ENCODE measurements around the gene CHAT. TPM values are rescaled to one million over a fixed set of nuclear protein-coding genes. Genes with fewer than 3 reads are reported as not detected.
"Not testable (repeated sequence)": the region's sequence is repeated elsewhere in the genome, so short reads cannot be mapped to it uniquely, and the experiment has no call there.

Gene CHAT
- total and polyA plus RNA-seq, 2 donors (not counting 3 experiments of a cell fraction or from before 2014, with no cell fraction given): not detected

DNA sequence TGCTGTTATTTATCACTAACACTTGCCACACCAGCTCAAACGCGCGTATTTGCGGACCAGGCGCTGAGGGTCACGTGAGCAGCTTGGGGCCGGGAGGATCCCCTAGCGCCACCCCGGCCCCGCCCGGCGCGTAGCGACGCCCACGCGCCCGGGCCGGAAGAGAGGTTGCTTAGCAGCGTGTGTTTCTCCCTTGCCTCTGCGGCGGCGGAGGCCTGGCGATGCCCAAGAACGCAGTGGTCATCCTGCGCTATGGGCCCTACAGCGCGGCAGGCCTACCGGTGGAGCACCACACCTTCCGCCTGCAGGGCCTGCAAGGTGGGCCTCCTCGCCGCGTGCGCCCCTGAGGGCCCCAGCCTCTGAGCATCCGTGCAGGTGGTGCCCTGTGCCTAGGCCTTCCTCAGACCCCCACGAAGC is 65.7 kb downstream of the CHAT start, which contains the start of gene C10orf53:
Gene C10orf53 (plus strand): TSS at position 172 of the 414 bp plus-strand sequence. CDS start 47 bp downstream, at position 219.
- no peaks in the 10 kb centered on the region for H3K79me2 ChIP-seq (ENCODE audit: control insufficient read depth, insufficient read depth, low read length)
- intact Hi-C loops (cut with micrococcal nuclease) (no loop called here), dilution Hi-C loops (cut with MboI; ENCODE audit: extremely low pct_ligation_motif_present, low sequenced_read_pairs) (no loop called here)
- no peaks in the 10 kb centered on the region for H4K20me1 ChIP-seq (replicated peaks; ENCODE audit: control insufficient read depth, extremely low read depth, insufficient read depth, low read length)
- no peaks in the 10 kb centered on the region for H3K9me1 ChIP-seq (replicated peaks; ENCODE audit: control insufficient read depth, extremely low read depth, insufficient read depth, low read length)
- FAIRE-seq: peak; percentile 18
- no peak within 1 kb of the TSS for H3K27ac ChIP-seq (ENCODE audit: insufficient read depth, low read depth, low read length)
- BruUV-seq (replicated peaks): no TSS peak
- H3K27me3 ChIP-seq (ENCODE audit: control insufficient read depth in 2 of 2, insufficient read depth in 2 of 2, low read length in 2 of 2): peaks cover 6 to 29% of the 10 kb centered on the region in 2 experiments
- no peaks in the 10 kb centered on the region for H3K9me3 ChIP-seq (replicated peaks; ENCODE audit: control insufficient read depth, insufficient read depth, low read length)
- H3K9ac ChIP-seq (replicated peaks; ENCODE audit: extremely low read depth, insufficient read depth, low read length): no peak within 1 kb of the TSS
- peak; percentile 53 for TF ChIP-seq MAX (IDR thresholded peaks at IDR 0.05; ENCODE audit: insufficient read depth, insufficient read length)
- TF ChIP-seq FOS (IDR thresholded peaks at IDR 0.05; ENCODE audit: borderline replicate concordance, insufficient read depth, low read length): no peak
- peak within 1 kb of the TSS; percentile 39 for H2AFZ ChIP-seq (ENCODE audit: low read depth, low read length)
- ChIA-PET CTCF (no interaction called here), POLR2A (no interaction called here)
- H3K36me3 ChIP-seq (ENCODE audit: control insufficient read depth in 2 of 2, extremely low read depth in 1 of 2, insufficient read depth in 2 of 2, low read length in 2 of 2): no peaks in the 10 kb centered on the region
- H3K4me2 ChIP-seq (ENCODE audit: insufficient read depth, low read length): peak within 1 kb of the TSS; percentile 59
- peak; percentile 32 for DNase-seq (ENCODE audit: low read depth, low spot score)
- H3K4me3 ChIP-seq (replicated peaks in 1 of 3; ENCODE audit: insufficient read depth in 1 of 3, low read depth in 1 of 3, low read length in 3 of 3): no peak within 1 kb of the TSS
- H3K4me1 ChIP-seq (ENCODE audit: control insufficient read depth, extremely low read depth, insufficient read depth, low read length): peaks cover 3% of the 10 kb centered on the region

DNA sequence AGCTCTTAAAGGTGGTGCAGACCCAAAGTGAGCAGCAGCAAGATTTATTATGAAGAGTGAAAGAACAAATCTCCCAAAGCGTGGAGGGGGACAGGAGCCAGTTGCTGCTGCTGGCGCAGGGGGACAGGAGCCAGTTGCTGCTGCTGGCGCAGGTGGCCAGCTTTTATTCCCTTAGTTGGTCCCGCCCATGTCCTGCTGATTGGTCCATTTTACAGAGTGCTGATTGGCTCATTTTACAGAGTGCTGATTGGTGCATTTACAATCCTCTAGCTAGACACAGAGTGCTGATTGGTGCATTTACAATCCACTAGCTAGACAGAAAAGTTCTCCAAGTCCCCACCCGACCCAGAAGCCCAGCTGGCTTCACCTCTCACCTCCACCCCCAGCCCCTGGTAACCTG is 68.6 kb downstream of the CHAT start:
- H2AFZ ChIP-seq (ENCODE audit: low read depth, low read length); DNase-seq (ENCODE audit: low read depth, low spot score); H3K9ac ChIP-seq (replicated peaks; ENCODE audit: extremely low read depth, insufficient read depth, low read length); dilution Hi-C loops (cut with MboI; ENCODE audit: extremely low pct_ligation_motif_present, low sequenced_read_pairs); H3K36me3 ChIP-seq (ENCODE audit: control insufficient read depth in 2 of 2, extremely low read depth in 1 of 2, insufficient read depth in 2 of 2, low read length in 2 of 2); H3K4me2 ChIP-seq (ENCODE audit: insufficient read depth, low read length); intact Hi-C loops (cut with micrococcal nuclease); FAIRE-seq; H3K79me2 ChIP-seq (ENCODE audit: control insufficient read depth, insufficient read depth, low read length); BruUV-seq (replicated peaks); POLR2A ChIA-PET; H3K4me3 ChIP-seq (replicated peaks in 1 of 3; ENCODE audit: insufficient read depth in 1 of 3, low read depth in 1 of 3, low read length in 3 of 3); H3K9me3 ChIP-seq (replicated peaks; ENCODE audit: control insufficient read depth, insufficient read depth, low read length); CTCF ChIA-PET; H3K27ac ChIP-seq (ENCODE audit: insufficient read depth, low read depth, low read length); H3K4me1 ChIP-seq (ENCODE audit: control insufficient read depth, extremely low read depth, insufficient read depth, low read length); H3K9me1 ChIP-seq (replicated peaks; ENCODE audit: control insufficient read depth, extremely low read depth, insufficient read depth, low read length); H4K20me1 ChIP-seq (replicated peaks; ENCODE audit: control insufficient read depth, extremely low read depth, insufficient read depth, low read length): not testable (repeated sequence)
- peaks cover 10 to 27% of the 10 kb centered on the region in 2 experiments for H3K27me3 ChIP-seq (ENCODE audit: control insufficient read depth in 2 of 2, insufficient read depth in 2 of 2, low read length in 2 of 2)
